Measurements from ENCODE around the gene LILRB3. TPM values are rescaled to one million over a fixed set of nuclear protein-coding genes. Genes with fewer than 3 reads are reported as not detected.
"Not testable (repeated sequence)": the region's sequence is repeated elsewhere in the genome, so short reads cannot be mapped to it uniquely, and the experiment has no call there.

Gene LILRB3
- polyA plus RNA-seq, 1 experiment, result not detected

GRCh38 chr19:54173951-54174834, 48.6 kb downstream of the LILRB3 start:
- CTCF ChIA-PET, result interaction anchor here (1.5 kb wide), 1 partner anchor 15 kb away, joined by 4 read pairs; the partner anchor contains the start of gene LENG1
- TF ChIP-seq CTCF (IDR thresholded peaks at IDR 0.05; ENCODE audit: low read depth, low read length), result no peak
- H3K27ac ChIP-seq (ENCODE audit: low read depth, low read length), result no peak overlapping the region
- no peaks in the 10 kb centered on the region for H3K9me3 ChIP-seq (ENCODE audit: control insufficient read depth, insufficient read depth, low read length)
- H3K4me3 ChIP-seq (ENCODE audit: low read depth, low read length), result no peak overlapping the region
- POLR2A ChIA-PET, result interaction anchor here (0.6 to 1.0 kb wide), 2 partner anchors 15 to 27 kb away, joined by 3 to 5 read pairs; partner anchors contain the start of gene MBOAT7
- no peak for DNase-seq (ENCODE audit: low read depth, low spot score)
- H3K27me3 ChIP-seq (ENCODE audit: control insufficient read depth, insufficient read depth, low read length), result no peaks in the 10 kb centered on the region

- no peak overlapping the region for H3K4me3 ChIP-seq (ENCODE audit: low read depth, low read length)
- DNase-seq (ENCODE audit: low read depth, low spot score), result no peak
- H3K27ac ChIP-seq (ENCODE audit: low read depth, low read length), result no peak overlapping the region
- H3K9me3 ChIP-seq (ENCODE audit: control insufficient read depth, insufficient read depth, low read length), result no peaks in the 10 kb centered on the region
- no peaks in the 10 kb centered on the region for H3K27me3 ChIP-seq (ENCODE audit: control insufficient read depth, insufficient read depth, low read length)
- CTCF ChIA-PET, result interaction anchor here (0.6 to 1.5 kb wide), 2 partner anchors 14 to 143 kb away, joined by 4 read pairs; partner anchors contain the start of gene LENG1
- POLR2A ChIA-PET, result interaction anchor here (0.5 to 1.0 kb wide), 3 partner anchors 16 to 56 kb away, joined by 3 to 4 read pairs (median 4); partner anchors contain the start of gene MBOAT7
- no peak for TF ChIP-seq CTCF (IDR thresholded peaks at IDR 0.05; ENCODE audit: low read depth, low read length)
Observed at GRCh38 chr19:54173359-54173699, 49.5 kb downstream of the LILRB3 start.

GRCh38 chr19:54172471-54173358, 50.1 kb downstream of the LILRB3 start, which contains the start of gene TMC4:
Gene TMC4, minus strand, starts transcription at chr19:54173160. Its CDS starts 43 bp downstream, at chr19:54173117.
- Histone ChIP-seq H3K27ac (ENCODE audit: low read depth, low read length) (no peak within 1 kb of the TSS), H3K9me3 (ENCODE audit: control insufficient read depth, insufficient read depth, low read length) (no peaks in the 10 kb centered on the region), H3K27me3 (ENCODE audit: control insufficient read depth, insufficient read depth, low read length) (no peaks in the 10 kb centered on the region), H3K4me3 (ENCODE audit: low read depth, low read length) (no peak within 1 kb of the TSS)
- ChIA-PET POLR2A (interaction anchor here (0.5 to 1.0 kb wide), 3 partner anchors 16 to 57 kb away, joined by 3 to 4 read pairs (median 4); partner anchors contain the start of gene MBOAT7), CTCF (interaction anchor here (0.6 to 1.5 kb wide), 2 partner anchors 14 to 143 kb away, joined by 4 read pairs; partner anchors contain the start of gene LENG1)
- DNase-seq (ENCODE audit: low read depth, low spot score), result no peak
- TF ChIP-seq CTCF (IDR thresholded peaks at IDR 0.05; ENCODE audit: low read depth, low read length), result no peak

GRCh38 chr19:54171736-54172431, 50.9 kb downstream of the LILRB3 start:
- POLR2A ChIA-PET, result interaction anchor here (0.9 kb wide), 1 partner anchor 9 kb away, joined by 3 read pairs; no protein-coding TSS in a partner anchor
- DNase-seq (ENCODE audit: low read depth, low spot score); H3K27ac ChIP-seq (ENCODE audit: low read depth, low read length); H3K9me3 ChIP-seq (ENCODE audit: control insufficient read depth, insufficient read depth, low read length); H3K27me3 ChIP-seq (ENCODE audit: control insufficient read depth, insufficient read depth, low read length); CTCF ChIA-PET; H3K4me3 ChIP-seq (ENCODE audit: low read depth, low read length): not testable (repeated sequence)

Measured in AG04450 (cell line).